H1 (cell line): ENCODE results near the gene KCNH6.

Source experiments
- CHD2 ChIP-seq: IDR thresholded peaks from 2 replicates; pipeline ENCODE4 v1.6.1; 2012; ENCODE audit warnings: low read length, improper control_type of control experiment
- JUND ChIP-seq: IDR thresholded peaks from 2 replicates; pipeline ENCODE4 v1.6.1; 2011; ENCODE audit warnings: mild to moderate bottlenecking, improper control_type of control experiment, low read length
- POLR2A ChIP-seq, 2 experiments: IDR thresholded peaks; 1 replicate in 1 of 2; 2 replicates in 1 of 2; pipeline ENCODE4 v1.6.1; 2011; ENCODE audit warnings: low read depth in 2 of 2, low read length in 2 of 2, mild to moderate bottlenecking in 2 of 2; ENCODE audit errors: control extremely low read depth in 1 of 2

DNA sequence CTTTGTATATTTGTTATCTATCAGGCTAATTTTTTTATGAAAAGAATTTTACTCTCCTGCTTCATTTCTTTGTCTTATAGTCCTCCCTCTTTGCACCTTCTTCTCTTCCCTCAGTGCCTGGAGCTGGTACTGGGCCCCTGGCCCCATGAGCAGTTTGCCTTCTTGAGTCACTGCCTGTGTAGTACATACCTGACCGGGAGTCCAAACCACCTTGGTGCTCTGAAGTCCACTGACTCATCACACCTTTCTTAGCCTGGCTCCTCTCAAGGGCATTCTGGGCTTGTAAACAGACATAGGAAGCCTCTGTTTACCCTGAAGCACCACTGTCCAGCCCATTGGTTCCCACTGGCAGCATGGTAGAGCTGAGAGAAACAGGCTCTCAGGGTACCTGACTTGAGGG lies 66.5 kb downstream of the KCNH6 start:
- no peak for TF ChIP-seq POLR2A (IDR thresholded peaks at IDR 0.05; ENCODE audit: control extremely low read depth in 1 of 2, low read depth in 2 of 2, low read length in 2 of 2)
- no peak for TF ChIP-seq CHD2
- TF ChIP-seq JUND, result no peak
